Activated T-cell treated with anti-CD3 and anti-CD28 coated beads, Interleukin-2, amount 50 U/mL, for 72 hours (primary cell): ENCODE measurements around the gene SEL1L2. TPM values are rescaled to one million over a fixed set of nuclear protein-coding genes. Genes with fewer than 3 reads are reported as not detected.

Experiments used
- ATAC-seq, 2 donors: fragments of 150-1000 bp; cut with Tn5 transposase; replicated peaks in 1 of 2; 2 replicates each; pipeline ENCODE4 v1.10.0; 2021; ENCODE audit warnings: moderate library complexity in 2 of 2, mild to moderate bottlenecking in 1 of 2
- DNase-seq, 2 donors: peaks; one replicate each; pipeline ENCODE4 v3.0.0; 2021 to 2022; ENCODE audit warnings: mixed read lengths in 1 of 2
- H3K27ac Mint-ChIP-seq: one replicate; pipeline ENCODE4 v1.8.0; 2022; ENCODE audit warnings: mild to moderate bottlenecking, moderate library complexity, mixed read lengths
- H3K27me3 Mint-ChIP-seq: one replicate; pipeline ENCODE4 v1.8.0; 2022; ENCODE audit warnings: low read depth, mixed read lengths
- H3K36me3 Mint-ChIP-seq, 2 donors: one replicate each; pipeline ENCODE4 v1.8.0; 2022; ENCODE audit warnings: mixed read lengths in 2 of 2, mild to moderate bottlenecking in 1 of 2; ENCODE audit not compliant: insufficient read depth in 2 of 2
- H3K4me1 Mint-ChIP-seq: one replicate; pipeline ENCODE4 v1.8.0; 2022; ENCODE audit warnings: low read depth, mixed read lengths
- H3K4me3 Mint-ChIP-seq, 2 donors: one replicate each; pipeline ENCODE4 v1.8.0; 2022; ENCODE audit warnings: mild to moderate bottlenecking in 2 of 2, mixed read lengths in 2 of 2, moderate library complexity in 2 of 2
- H3K9me3 Mint-ChIP-seq, 2 donors: one replicate each; pipeline ENCODE4 v1.8.0; 2022; ENCODE audit warnings: mixed read lengths in 2 of 2
- total RNA-seq, 2 donors: library from RNA; stranded (reverse); gene quantifications; one replicate each; pipeline ENCODE4 v1.2.3, GENCODE V29; 2022

SEL1L2 gene
- total RNA-seq, 2 donors from 2014 or later, result not detected

DNA sequence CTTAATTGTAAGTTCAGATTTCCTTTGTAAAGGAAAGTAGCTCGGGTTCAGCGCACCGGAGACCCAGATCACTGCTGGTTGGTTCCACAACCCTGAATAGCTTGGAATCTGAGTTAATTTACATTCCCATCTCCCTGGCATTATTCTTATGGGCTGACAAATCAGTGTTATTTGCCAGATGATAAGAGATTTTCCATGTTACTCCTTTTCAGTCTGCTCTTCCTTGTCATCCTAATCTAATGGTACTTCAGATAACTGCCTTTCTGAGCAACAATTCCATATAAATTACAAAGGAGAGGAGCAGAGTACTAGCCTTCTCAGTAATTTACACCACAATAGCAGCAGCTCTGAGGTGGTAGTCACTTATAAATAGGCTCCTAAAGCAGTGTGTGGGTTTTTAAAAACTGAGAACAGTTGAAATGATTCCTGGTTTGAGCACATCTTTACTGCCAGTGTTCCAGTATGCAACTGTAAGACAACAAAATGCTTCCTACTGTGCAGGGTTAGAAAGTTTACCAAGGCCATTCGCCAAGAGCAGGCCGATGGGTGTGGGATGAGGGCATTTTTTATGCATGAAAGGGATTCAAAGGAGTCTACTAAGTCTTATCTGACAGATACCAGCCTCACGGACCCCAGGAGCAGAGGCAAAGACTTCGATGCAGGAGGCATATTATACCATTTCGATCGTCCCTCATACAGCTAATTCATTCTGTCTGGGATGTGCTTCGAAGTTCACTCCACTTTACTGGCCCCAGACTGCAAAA, 115.8 kb downstream of the SEL1L2 start:
- DNase-seq, result no peak
- no peak for ATAC-seq
- no peaks in the 10 kb centered on the region for H3K9me3 Mint-ChIP-seq
- H3K36me3 Mint-ChIP-seq, result no peaks in the 10 kb centered on the region
- H3K27ac Mint-ChIP-seq, result no peak overlapping the region
- H3K4me1 Mint-ChIP-seq, result no peaks in the 10 kb centered on the region
- no peaks in the 10 kb centered on the region for H3K27me3 Mint-ChIP-seq
- H3K4me3 Mint-ChIP-seq, result no peak overlapping the region

DNA sequence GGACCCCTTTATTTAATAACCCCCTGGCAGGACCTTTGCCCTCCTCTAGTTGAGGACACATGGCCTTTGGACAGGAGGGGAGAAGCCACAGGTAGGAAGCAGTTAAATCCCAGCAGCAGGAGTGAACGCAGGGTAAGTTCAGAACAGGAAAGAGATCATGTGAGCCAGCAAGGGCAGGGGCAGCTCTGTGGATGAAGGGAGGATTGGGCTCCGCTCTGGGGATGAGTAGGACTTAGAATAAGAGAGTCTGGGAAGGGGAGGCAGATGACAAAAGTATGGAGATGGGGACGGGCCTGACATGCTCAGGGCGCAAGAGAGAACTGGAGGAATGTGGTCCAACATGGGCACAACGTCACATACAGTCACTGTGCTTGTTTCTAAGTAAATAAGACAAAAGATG, 116.6 kb downstream of the SEL1L2 start:
- H3K9me3 Mint-ChIP-seq, result no peaks in the 10 kb centered on the region
- H3K36me3 Mint-ChIP-seq, result no peaks in the 10 kb centered on the region
- no peak overlapping the region for H3K4me3 Mint-ChIP-seq
- no peak overlapping the region for H3K27ac Mint-ChIP-seq
- H3K27me3 Mint-ChIP-seq, result no peaks in the 10 kb centered on the region
- no peak for ATAC-seq
- no peak for DNase-seq
- no peaks in the 10 kb centered on the region for H3K4me1 Mint-ChIP-seq

DNA sequence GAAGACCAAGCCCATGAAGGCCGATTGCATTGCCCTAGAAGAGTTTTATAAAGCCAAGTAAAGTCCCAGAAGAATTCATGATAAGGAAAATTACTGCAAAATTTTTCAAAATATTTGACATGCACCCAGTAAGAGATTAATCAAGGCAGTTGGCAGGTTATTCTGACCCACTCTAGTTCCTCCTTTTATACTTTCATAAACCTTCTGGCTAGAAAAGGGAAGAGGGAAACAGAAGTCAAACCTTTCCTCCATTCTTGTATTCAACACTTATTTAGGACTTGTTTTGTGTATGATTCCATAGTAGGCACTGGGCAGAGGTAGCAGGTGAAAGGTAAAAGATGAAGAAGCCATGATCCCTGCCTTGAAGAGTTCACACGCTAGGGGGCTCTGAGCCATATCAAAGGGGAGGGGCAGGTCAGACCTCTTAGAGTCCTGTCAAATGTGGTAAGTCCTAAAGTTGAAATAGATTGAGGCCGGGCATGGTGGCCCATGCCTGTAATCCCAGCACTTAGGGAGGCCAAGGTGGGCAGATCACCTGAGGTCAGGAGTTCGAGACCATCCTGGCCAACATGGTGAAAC, 120.2 kb downstream of the SEL1L2 start:
- ATAC-seq (no peak), DNase-seq (no peak)
- no peaks in the 10 kb centered on the region for H3K27me3 Mint-ChIP-seq
- H3K4me1 Mint-ChIP-seq, result no peaks in the 10 kb centered on the region
- H3K27ac Mint-ChIP-seq, result no peak overlapping the region
- no peak overlapping the region for H3K4me3 Mint-ChIP-seq
- no peaks in the 10 kb centered on the region for H3K36me3 Mint-ChIP-seq
- no peaks in the 10 kb centered on the region for H3K9me3 Mint-ChIP-seq

DNA sequence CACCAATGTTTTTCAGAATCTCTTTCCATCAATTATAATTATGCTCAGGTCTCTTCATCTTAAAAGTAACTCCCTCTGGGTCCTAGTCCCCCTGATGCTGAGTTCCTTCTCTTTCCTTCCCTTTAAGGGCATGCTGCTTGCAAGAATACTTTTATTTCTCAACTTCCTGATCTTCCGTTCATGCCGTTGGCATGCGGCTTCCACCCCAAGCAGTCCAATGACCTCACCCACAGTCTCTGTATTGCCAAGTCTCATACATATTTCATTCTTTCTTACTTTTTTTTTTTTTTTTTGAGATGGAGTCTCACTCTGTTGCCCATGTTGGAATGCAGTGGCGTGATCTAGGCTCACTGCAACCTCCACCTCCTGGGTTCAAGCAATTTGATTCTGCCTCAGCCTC, 122.1 kb downstream of the SEL1L2 start:
- no peaks in the 10 kb centered on the region for H3K4me1 Mint-ChIP-seq
- no peak for ATAC-seq
- H3K9me3 Mint-ChIP-seq, result no peaks in the 10 kb centered on the region
- no peaks in the 10 kb centered on the region for H3K27me3 Mint-ChIP-seq
- H3K27ac Mint-ChIP-seq, result no peak overlapping the region
- H3K4me3 Mint-ChIP-seq, result no peak overlapping the region
- H3K36me3 Mint-ChIP-seq, result no peaks in the 10 kb centered on the region
- no peak for DNase-seq

DNA sequence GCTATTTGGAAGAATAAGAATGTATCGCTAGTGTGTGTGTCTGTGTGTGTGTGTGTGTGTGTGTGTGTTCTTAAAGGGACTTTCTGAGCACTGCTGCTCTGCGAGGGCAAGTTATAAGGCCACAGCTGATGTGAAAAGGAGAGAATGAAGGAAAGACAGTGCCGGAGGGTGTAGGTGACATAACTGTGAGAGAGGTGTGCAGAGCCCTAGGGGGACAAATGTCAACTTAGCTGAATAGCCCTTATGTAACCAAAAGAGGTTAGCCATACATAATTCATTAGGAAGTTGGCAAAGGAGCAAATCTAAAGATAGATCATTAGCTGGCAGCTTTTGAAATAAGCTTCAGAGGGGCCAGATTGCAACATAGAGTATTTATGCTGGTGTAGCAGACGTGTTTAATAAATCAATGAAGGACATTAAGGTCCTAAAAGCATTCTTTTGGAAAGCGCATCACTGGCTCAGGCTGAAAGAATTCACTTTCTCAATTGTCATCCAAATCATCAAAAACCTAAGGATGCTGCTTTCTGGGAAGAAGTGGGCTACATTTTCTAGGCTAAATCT, 124.5 kb downstream of the SEL1L2 start:
- H3K9me3 Mint-ChIP-seq, result peaks cover 2% of the 10 kb centered on the region in 2 donors
- H3K36me3 Mint-ChIP-seq, result no peaks in the 10 kb centered on the region
- H3K4me3 Mint-ChIP-seq, result no peak overlapping the region
- no peak overlapping the region for H3K27ac Mint-ChIP-seq
- DNase-seq (no peak), ATAC-seq (no peak)
- H3K4me1 Mint-ChIP-seq, result no peaks in the 10 kb centered on the region
- H3K27me3 Mint-ChIP-seq, result no peaks in the 10 kb centered on the region

DNA sequence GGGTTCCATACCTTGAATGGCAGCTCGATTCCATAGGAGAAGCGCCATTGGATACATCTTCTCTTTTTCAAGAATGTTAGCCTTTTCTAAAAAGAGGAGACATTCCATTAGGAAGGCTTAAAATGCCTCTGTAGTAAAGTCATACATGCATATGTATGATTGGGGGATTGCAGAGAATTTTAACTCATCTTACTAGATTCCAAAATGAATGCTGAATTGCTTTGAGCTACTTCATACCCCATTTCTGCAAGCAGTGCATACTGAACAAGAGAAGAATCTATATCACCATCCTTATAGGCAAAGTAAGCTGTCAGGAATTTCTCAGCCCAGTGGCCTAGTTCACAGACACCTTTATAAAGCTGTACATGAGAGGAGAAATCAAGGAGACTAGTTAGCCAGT, 125.3 kb downstream of the SEL1L2 start:
- no peak overlapping the region for H3K4me3 Mint-ChIP-seq
- no peaks in the 10 kb centered on the region for H3K4me1 Mint-ChIP-seq
- no peaks in the 10 kb centered on the region for H3K27me3 Mint-ChIP-seq
- H3K9me3 Mint-ChIP-seq, result peaks cover 2% of the 10 kb centered on the region in 2 donors
- ATAC-seq (no peak), DNase-seq (no peak)
- no peaks in the 10 kb centered on the region for H3K36me3 Mint-ChIP-seq
- H3K27ac Mint-ChIP-seq, result no peak overlapping the region

DNA sequence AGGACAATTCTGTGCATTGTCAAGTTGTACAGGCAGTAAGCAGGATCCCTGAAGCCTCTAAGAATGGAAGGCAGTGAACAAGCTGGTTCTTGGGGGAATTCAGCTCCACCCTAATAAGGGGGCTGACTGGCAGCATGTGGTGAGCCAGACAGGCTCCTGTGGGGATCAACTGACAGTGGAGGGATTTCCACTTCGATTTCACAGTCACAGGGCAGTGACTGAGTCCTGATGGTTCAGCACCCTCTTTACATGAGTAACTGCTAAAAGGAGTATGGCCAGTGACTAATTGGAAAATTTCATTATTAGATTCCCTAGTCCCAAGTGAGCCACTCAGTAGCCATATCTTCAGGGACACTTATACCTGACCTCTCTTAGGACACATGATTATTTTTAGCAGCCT, 127.2 kb downstream of the SEL1L2 start:
- peaks cover 2% of the 10 kb centered on the region in 2 donors for H3K9me3 Mint-ChIP-seq
- no peak overlapping the region for H3K4me3 Mint-ChIP-seq
- DNase-seq, result no peak
- no peak for ATAC-seq
- H3K4me1 Mint-ChIP-seq, result no peaks in the 10 kb centered on the region
- H3K36me3 Mint-ChIP-seq, result no peaks in the 10 kb centered on the region
- H3K27me3 Mint-ChIP-seq, result no peaks in the 10 kb centered on the region
- no peak overlapping the region for H3K27ac Mint-ChIP-seq

DNA sequence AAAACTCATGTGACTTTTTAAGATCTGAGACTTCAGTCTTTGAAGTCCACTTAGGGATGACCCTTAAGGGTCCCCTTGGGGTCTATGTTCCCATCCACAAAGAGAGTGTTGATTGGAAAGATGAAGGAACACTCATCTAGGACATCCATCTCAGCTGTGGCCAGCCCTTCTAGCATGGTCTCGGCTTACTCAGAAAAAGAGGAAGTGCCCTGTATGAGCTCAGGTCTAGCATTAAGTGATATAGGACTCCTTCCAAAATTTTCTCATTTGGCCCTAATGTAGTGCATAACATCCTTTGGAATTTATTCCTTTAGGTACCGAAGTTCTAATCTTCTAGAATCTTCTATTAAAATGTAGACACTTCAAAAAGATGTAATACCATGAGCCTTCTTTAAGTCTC, 128.2 kb downstream of the SEL1L2 start:
- Mint-ChIP-seq H3K36me3 (no peaks in the 10 kb centered on the region), H3K27ac (no peak overlapping the region), H3K27me3 (peaks cover 2% of the 10 kb centered on the region), H3K4me1 (no peaks in the 10 kb centered on the region), H3K9me3 (peaks cover 2% of the 10 kb centered on the region in 2 donors), H3K4me3 (no peak overlapping the region)
- DNase-seq (no peak), ATAC-seq (no peak)

DNA sequence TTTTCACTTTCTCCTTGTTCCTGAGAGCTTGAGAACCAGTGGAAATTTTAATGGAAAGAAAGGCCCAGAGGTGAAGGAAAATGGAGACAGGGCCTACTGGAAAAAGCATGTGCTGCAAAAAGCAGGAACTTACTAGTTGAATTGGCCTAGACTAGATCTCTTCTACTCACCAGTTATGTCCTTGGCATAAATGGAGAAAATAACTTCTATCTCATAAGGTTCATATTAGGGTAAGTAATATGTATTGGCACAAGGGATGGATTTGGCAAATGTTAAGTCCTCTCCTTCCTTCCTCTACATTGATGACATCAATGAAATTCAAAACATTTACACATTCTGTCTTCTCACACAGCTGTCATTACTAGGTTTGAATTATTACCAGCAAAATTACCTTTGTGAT, 131.5 kb downstream of the SEL1L2 start:
- DNase-seq (no peak), ATAC-seq (no peak)
- no peaks in the 10 kb centered on the region for H3K4me1 Mint-ChIP-seq
- no peak overlapping the region for H3K4me3 Mint-ChIP-seq
- H3K27me3 Mint-ChIP-seq, result peaks cover 12% of the 10 kb centered on the region
- H3K9me3 Mint-ChIP-seq, result peaks cover 2% of the 10 kb centered on the region in 2 donors
- no peaks in the 10 kb centered on the region for H3K36me3 Mint-ChIP-seq
- no peak overlapping the region for H3K27ac Mint-ChIP-seq

DNA sequence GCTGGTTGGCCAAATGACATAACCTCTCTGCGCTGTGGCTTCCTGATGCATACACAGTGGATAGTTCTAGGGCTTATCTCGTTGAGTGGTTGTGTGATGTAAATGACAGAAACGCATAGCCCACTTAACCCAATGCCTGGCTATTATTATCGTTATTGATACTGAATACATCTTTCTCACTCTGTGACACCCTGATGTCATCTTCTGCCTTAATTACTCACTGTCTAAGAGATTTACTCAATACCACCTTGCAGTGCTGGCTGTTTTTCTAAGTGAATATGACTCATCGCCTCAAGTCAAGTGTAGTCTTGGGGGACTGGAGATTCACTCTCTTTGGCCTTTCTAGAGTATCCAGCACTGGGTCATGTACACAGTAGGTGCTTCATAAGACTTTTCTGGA, 132.0 kb downstream of the SEL1L2 start:
- Mint-ChIP-seq H3K9me3 (peaks cover 2% of the 10 kb centered on the region in 2 donors), H3K4me1 (no peaks in the 10 kb centered on the region), H3K27ac (no peak overlapping the region), H3K36me3 (no peaks in the 10 kb centered on the region), H3K27me3 (peaks cover 12% of the 10 kb centered on the region), H3K4me3 (no peak overlapping the region)
- no peak for DNase-seq
- ATAC-seq, result peak in 1 of 2 donors; percentile 58

DNA sequence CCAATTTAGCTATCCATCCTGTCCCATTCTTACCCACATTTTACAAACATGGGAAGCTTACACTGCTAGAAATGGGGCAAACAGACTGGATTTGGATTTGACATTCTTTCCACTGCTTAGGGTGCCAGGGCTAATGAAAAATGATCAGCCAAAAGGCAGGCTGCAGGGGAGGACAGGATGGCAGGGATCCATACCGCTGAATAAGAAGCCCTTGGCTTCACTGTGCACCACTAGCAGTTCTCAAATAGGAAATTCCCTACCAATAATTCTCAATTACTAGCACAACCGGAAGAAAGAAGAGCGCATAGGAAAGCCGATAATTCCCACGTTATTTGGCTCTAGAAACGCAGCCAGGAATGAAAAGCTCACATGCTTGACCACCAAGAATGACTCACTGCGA, 132.5 kb downstream of the SEL1L2 start:
- no peak for ATAC-seq
- Mint-ChIP-seq H3K27me3 (peaks cover 12% of the 10 kb centered on the region), H3K36me3 (no peaks in the 10 kb centered on the region), H3K4me1 (no peaks in the 10 kb centered on the region), H3K27ac (no peak overlapping the region), H3K9me3 (peaks cover 2% of the 10 kb centered on the region in 2 donors), H3K4me3 (no peak overlapping the region)
- no peak for DNase-seq

DNA sequence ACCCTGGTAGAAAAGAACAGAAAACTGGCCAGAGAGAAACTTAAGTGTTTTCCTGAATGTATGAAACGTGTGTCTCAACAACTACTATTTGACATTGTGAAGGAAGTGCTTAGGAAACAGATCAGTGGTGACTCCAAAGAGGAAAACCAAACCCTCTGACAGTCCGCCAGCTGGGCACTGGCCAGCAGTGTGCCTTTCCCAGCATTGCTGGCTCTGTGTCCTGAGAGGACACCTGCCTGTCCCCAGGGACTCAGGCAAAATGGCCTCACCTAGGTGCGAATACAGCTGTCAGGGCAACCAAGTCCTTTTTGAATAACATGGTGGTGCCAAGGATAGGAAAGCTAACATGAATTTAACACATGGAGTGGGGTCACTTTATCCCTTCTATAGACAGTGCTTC, 133.1 kb downstream of the SEL1L2 start:
- ATAC-seq (no peak), DNase-seq (no peak)
- H3K4me1 Mint-ChIP-seq, result no peaks in the 10 kb centered on the region
- H3K27me3 Mint-ChIP-seq, result peaks cover 12% of the 10 kb centered on the region
- no peaks in the 10 kb centered on the region for H3K36me3 Mint-ChIP-seq
- H3K9me3 Mint-ChIP-seq, result peaks cover 2% of the 10 kb centered on the region in 2 donors
- H3K4me3 Mint-ChIP-seq, result no peak overlapping the region
- H3K27ac Mint-ChIP-seq, result no peak overlapping the region

DNA sequence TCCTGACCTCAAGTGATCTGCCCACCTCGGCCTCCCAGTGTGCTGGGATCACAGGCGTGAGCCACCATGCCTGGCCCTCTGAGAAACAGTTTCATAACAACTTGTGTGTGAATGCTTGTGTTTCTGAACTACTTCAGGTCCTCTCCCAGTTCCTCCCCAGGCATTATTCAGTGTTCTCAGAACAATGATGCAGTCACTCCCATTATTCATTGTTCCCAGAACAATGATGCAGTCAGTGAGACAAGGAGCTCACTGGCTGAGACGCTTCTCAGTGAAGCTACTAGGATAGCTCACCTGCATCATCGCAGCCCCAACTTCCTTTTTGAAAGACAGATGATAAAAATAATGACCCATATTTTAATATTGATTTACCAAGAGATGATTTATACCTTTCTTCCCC, 134.1 kb downstream of the SEL1L2 start:
- H3K4me1 Mint-ChIP-seq, result no peaks in the 10 kb centered on the region
- H3K9me3 Mint-ChIP-seq, result no peaks in the 10 kb centered on the region
- no peak for DNase-seq
- H3K4me3 Mint-ChIP-seq, result no peak overlapping the region
- H3K27me3 Mint-ChIP-seq, result peaks cover 12% of the 10 kb centered on the region
- H3K27ac Mint-ChIP-seq, result no peak overlapping the region
- ATAC-seq, result peak in 1 of 2 donors; percentile 57
- H3K36me3 Mint-ChIP-seq, result no peaks in the 10 kb centered on the region

DNA sequence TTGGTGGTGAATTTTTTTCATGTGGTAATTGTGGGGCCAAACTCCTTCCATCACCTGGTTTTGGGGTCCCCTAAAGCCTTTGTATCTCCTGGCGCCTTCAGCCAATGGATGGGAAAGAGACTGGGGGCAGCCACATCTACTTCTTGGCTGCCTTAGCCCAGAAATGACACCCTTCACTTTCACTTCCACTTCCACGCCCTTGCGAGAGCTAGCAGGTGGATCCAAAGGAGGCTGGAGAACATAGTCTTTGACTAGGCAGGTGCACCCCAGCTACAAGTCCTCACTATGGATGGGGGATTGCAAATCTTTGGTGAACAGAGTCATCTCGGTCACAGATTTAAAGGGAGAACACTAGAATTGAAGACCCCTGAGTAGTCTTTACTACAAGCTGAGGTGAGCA, 134.8 kb downstream of the SEL1L2 start:
- Mint-ChIP-seq H3K27me3 (peaks cover 12% of the 10 kb centered on the region), H3K4me1 (no peaks in the 10 kb centered on the region), H3K27ac (no peak overlapping the region), H3K9me3 (no peaks in the 10 kb centered on the region), H3K36me3 (no peaks in the 10 kb centered on the region), H3K4me3 (no peak overlapping the region)
- DNase-seq (no peak), ATAC-seq (no peak)
